Common myeloid progenitor, CD34-positive (primary cell): ENCODE results near the gene FAM110D.
A peak's percentile ranks its signal among the peaks of the same experiment; 100 is the strongest.

ENCODE experiments used
- CTCF ChIA-PET: fragments of 350-600 bp; sonication (Branson Sonifier 250); formaldehyde crosslinking; loops from one replicate; lab custom pipeline; 2021; ENCODE audit warnings: antibody characterized with exemption; lab: Charles Lee
- POLR2A ChIA-PET: fragments of 350-600 bp; sonication (Branson Sonifier 250); formaldehyde crosslinking; loops from one replicate; lab custom pipeline; 2021; ENCODE audit warnings: antibody characterized with exemption; lab: Charles Lee
- DNase-seq, 3 donors: peaks; one replicate each; pipeline versions ENCODE4 v3.0.0 to v3.0.0-alpha.2; 2013
- H3K27ac ChIP-seq, 2 experiments: 1 replicate in 1 of 2; 2 replicates in 1 of 2; pipeline ENCODE4 v1.7.0; 2013; ENCODE audit warnings: inconsistent platforms in 2 of 2, low read length in 2 of 2, mild to moderate bottlenecking in 2 of 2, low read depth in 1 of 2, moderate library complexity in 1 of 2; ENCODE audit not compliant: severe bottlenecking in 2 of 2, insufficient read depth in 1 of 2, poor library complexity in 1 of 2
- H3K27me3 ChIP-seq, 5 experiments: replicated peaks in 2 of 5; 1 replicate in 3 of 5; 2 replicates in 2 of 5; pipeline versions ENCODE4 v1.6.1 to v1.7.0; 2013; ENCODE audit warnings: low read length in 4 of 5, mild to moderate bottlenecking in 2 of 5, moderate library complexity in 2 of 5, inconsistent platforms in 1 of 5; ENCODE audit not compliant: insufficient read depth in 5 of 5, control insufficient read depth in 4 of 5
- H3K36me3 ChIP-seq, 4 experiments: 1 replicate in 2 of 4; 2 replicates in 2 of 4; pipeline versions ENCODE4 v1.6.1 to v1.7.0; 2013; ENCODE audit warnings: low read length in 3 of 4, control low read depth in 1 of 4, mild to moderate bottlenecking in 1 of 4; ENCODE audit not compliant: control insufficient read depth in 4 of 4, insufficient read depth in 4 of 4
- H3K4me1 ChIP-seq, 4 experiments: 1 replicate in 3 of 4; 2 replicates in 1 of 4; pipeline versions ENCODE4 v1.6.1 to v1.7.1; 2013; ENCODE audit warnings: low read length in 3 of 4, mild to moderate bottlenecking in 3 of 4, control low read depth in 1 of 4, inconsistent platforms in 1 of 4, moderate library complexity in 1 of 4; ENCODE audit not compliant: control insufficient read depth in 4 of 4, insufficient read depth in 4 of 4; ENCODE audit errors: control extremely low read depth in 1 of 4
- H3K4me3 ChIP-seq, 7 experiments: 1 replicate in 4 of 7; 2 replicates in 3 of 7; pipeline versions ENCODE4 v1.5.1 to v1.7.0; 2013; ENCODE audit warnings: mild to moderate bottlenecking in 7 of 7, low read length in 6 of 7, moderate library complexity in 6 of 7, inconsistent platforms in 2 of 7, low read depth in 2 of 7, control low read depth in 1 of 7; ENCODE audit not compliant: insufficient read depth in 4 of 7, control insufficient read depth in 1 of 7; ENCODE audit errors: extremely low read depth in 1 of 7
- H3K9me3 ChIP-seq, 5 experiments: 1 replicate in 4 of 5; 2 replicates in 1 of 5; pipeline versions ENCODE4 v1.6.1 to v1.7.1; 2013; ENCODE audit warnings: low read length in 4 of 5, mild to moderate bottlenecking in 2 of 5, inconsistent platforms in 1 of 5, low read depth in 1 of 5, moderate library complexity in 1 of 5; ENCODE audit not compliant: control insufficient read depth in 4 of 5, insufficient read depth in 2 of 5; ENCODE audit errors: control extremely low read depth in 1 of 5
- WGBS: methylation state at CpG from one replicate; pipeline ENCODE4 v1.1.5; 2013; ENCODE audit not compliant: insufficient coverage; 5-methylcytosine and 5-hydroxymethylcytosine counted together

The FAM110D gene

GRCh38 chr1:26169669-26170471, 11.0 kb downstream of the FAM110D start, which contains the start of gene ZNF593:
TSS of gene ZNF593 (plus strand) at chr1:26169908. CDS start at chr1:26169984, 76 bp downstream.
- Histone ChIP-seq H3K27me3 (no peaks in the 10 kb centered on the region), H3K9me3 (no peaks in the 10 kb centered on the region), H3K27ac (peak within 1 kb of the TSS; percentile 33 to 85), H3K4me3 (peak within 1 kb of the TSS; percentile 70 to 85 (median 79)), H3K36me3 (peaks cover 0 to 10% (median 5%) of the 10 kb centered on the region in 4 experiments), H3K4me1 (peaks cover 0 to 25% (median 11%) of the 10 kb centered on the region in 4 experiments)
- POLR2A ChIA-PET, result interaction anchor here (0.6 to 0.8 kb wide), 3 partner anchors 12 to 150 kb away, joined by 3 to 6 read pairs (median 3); partner anchors contain the start of gene CEP85
- 0% methylated on average over 46 of the region's 76 CpGs for WGBS
- CTCF ChIA-PET, result interaction anchor here (0.6 to 2.0 kb wide), 18 partner anchors 8 to 209 kb away, joined by 3 to 11 read pairs (median 4); partner anchors contain the start of genes CD52 and CEP85
- peak; percentile 89 to 91 (median 91) for DNase-seq

- WGBS, result 58% methylated on average over 6 of the region's 9 CpGs
- peak overlapping the region; percentile 33 to 85 for H3K27ac ChIP-seq
These were observed 11.6 kb downstream of the FAM110D start for GRCh38 chr1:26170472-26170821.

GRCh38 chr1:26171084-26172072, 12.5 kb downstream of the FAM110D start, which contains the start of gene ZNF593OS:
TSS of gene ZNF593OS (minus strand) at chr1:26171832. CDS start at chr1:26171661, 171 bp downstream.
- DNase-seq, result no peak
- CTCF ChIA-PET, result interaction anchor here (0.9 to 1.8 kb wide), 7 partner anchors 7 to 135 kb away, joined by 3 to 6 read pairs (median 4); no protein-coding TSS in a partner anchor
- POLR2A ChIA-PET, result no interaction called here
- peak within 1 kb of the TSS in 5 of 7 experiments; percentile 77 to 85 (median 83) for H3K4me3 ChIP-seq
- H3K27me3 ChIP-seq, result no peaks in the 10 kb centered on the region
- no peaks in the 10 kb centered on the region for H3K9me3 ChIP-seq
- peaks cover 0 to 17% (median 11%) of the 10 kb centered on the region in 4 experiments for H3K4me1 ChIP-seq
- 98% methylated on average over 26 of the region's 34 CpGs for WGBS
- H3K27ac ChIP-seq, result peak within 1 kb of the TSS in 1 of 2 experiments; percentile 85
- H3K36me3 ChIP-seq, result peaks cover 0 to 10% (median 5%) of the 10 kb centered on the region in 4 experiments

More at GRCh38 chr1:26170472-26170821, 11.6 kb downstream of the FAM110D start:
- peak overlapping the region; percentile 70 to 85 (median 79) for H3K4me3 ChIP-seq
- H3K27me3 ChIP-seq, result no peaks in the 10 kb centered on the region
- ChIA-PET CTCF (interaction anchor here (1.0 to 2.0 kb wide), 13 partner anchors 8 to 208 kb away, joined by 3 to 10 read pairs (median 4); partner anchors contain the start of gene CD52), POLR2A (no interaction called here)
- no peak for DNase-seq
- H3K9me3 ChIP-seq, result no peaks in the 10 kb centered on the region
- peaks cover 0 to 10% (median 5%) of the 10 kb centered on the region in 4 experiments for H3K36me3 ChIP-seq
- peaks cover 0 to 21% (median 11%) of the 10 kb centered on the region in 4 experiments for H3K4me1 ChIP-seq

GRCh38 chr1:26175346-26175745, 16.5 kb downstream of the FAM110D start:
- POLR2A ChIA-PET, result no interaction called here
- H3K4me1 ChIP-seq, result peaks cover 0 to 17% (median 6%) of the 10 kb centered on the region in 4 experiments
- H3K4me3 ChIP-seq, result no peak overlapping the region
- no peaks in the 10 kb centered on the region for H3K9me3 ChIP-seq
- DNase-seq, result no peak
- no peaks in the 10 kb centered on the region for H3K27me3 ChIP-seq
- WGBS, result 100% methylated on average over 3 of the region's 8 CpGs
- CTCF ChIA-PET, result interaction anchor here (1.6 kb wide), 1 partner anchor 10 kb away, joined by 5 read pairs; no protein-coding TSS in a partner anchor
- no peak overlapping the region for H3K27ac ChIP-seq
- H3K36me3 ChIP-seq, result peaks cover 0 to 10% (median 6%) of the 10 kb centered on the region in 4 experiments

- H3K4me1 ChIP-seq, result peaks cover 0 to 10% (median 0%) of the 10 kb centered on the region in 4 experiments
- DNase-seq, result no peak
- peaks cover 0 to 12% (median 2%) of the 10 kb centered on the region in 4 experiments for H3K36me3 ChIP-seq
- WGBS, result 56% methylated on average over 21 of the region's 21 CpGs
- no peak within 1 kb of the TSS for H3K27ac ChIP-seq
- CTCF ChIA-PET, result interaction anchor here (0.9 to 2.7 kb wide), 6 partner anchors 9 to 217 kb away, joined by 3 to 8 read pairs (median 3); partner anchors contain the start of genes C1orf232 and CATSPER4
- POLR2A ChIA-PET, result no interaction called here
- H3K27me3 ChIP-seq, result no peaks in the 10 kb centered on the region
- no peaks in the 10 kb centered on the region for H3K9me3 ChIP-seq
- H3K4me3 ChIP-seq, result peak within 1 kb of the TSS in 3 of 7 experiments; percentile 4 to 67 (median 34)
These were observed 18.4 kb downstream of the FAM110D start, which contains the start of gene CNKSR1 for GRCh38 chr1:26177182-26177684. TSS of gene CNKSR1 (plus strand) at chr1:26177491. CDS start at chr1:26177548, 57 bp downstream.

GRCh38 chr1:26180010-26180506, 21.2 kb downstream of the FAM110D start:
- Histone ChIP-seq H3K27me3 (no peaks in the 10 kb centered on the region), H3K4me3 (no peak overlapping the region), H3K4me1 (peaks cover 0 to 10% (median 0%) of the 10 kb centered on the region in 4 experiments), H3K36me3 (peaks cover 0 to 24% (median 2%) of the 10 kb centered on the region in 4 experiments), H3K27ac (no peak overlapping the region), H3K9me3 (no peaks in the 10 kb centered on the region)
- ChIA-PET CTCF (interaction anchor here (1.6 kb wide), 2 partner anchors 8 to 10 kb away, joined by 4 read pairs; partner anchors contain the start of genes CATSPER4 and ZNF593OS), POLR2A (interaction anchor here (1.1 kb wide), 1 partner anchor 53 kb away, joined by 3 read pairs; no protein-coding TSS in a partner anchor)
- no peak for DNase-seq
- WGBS, result 95% methylated on average over 3 of the region's 4 CpGs
